ENCODE measurements around the gene ZNF471.

ZNF471 gene

DNA sequence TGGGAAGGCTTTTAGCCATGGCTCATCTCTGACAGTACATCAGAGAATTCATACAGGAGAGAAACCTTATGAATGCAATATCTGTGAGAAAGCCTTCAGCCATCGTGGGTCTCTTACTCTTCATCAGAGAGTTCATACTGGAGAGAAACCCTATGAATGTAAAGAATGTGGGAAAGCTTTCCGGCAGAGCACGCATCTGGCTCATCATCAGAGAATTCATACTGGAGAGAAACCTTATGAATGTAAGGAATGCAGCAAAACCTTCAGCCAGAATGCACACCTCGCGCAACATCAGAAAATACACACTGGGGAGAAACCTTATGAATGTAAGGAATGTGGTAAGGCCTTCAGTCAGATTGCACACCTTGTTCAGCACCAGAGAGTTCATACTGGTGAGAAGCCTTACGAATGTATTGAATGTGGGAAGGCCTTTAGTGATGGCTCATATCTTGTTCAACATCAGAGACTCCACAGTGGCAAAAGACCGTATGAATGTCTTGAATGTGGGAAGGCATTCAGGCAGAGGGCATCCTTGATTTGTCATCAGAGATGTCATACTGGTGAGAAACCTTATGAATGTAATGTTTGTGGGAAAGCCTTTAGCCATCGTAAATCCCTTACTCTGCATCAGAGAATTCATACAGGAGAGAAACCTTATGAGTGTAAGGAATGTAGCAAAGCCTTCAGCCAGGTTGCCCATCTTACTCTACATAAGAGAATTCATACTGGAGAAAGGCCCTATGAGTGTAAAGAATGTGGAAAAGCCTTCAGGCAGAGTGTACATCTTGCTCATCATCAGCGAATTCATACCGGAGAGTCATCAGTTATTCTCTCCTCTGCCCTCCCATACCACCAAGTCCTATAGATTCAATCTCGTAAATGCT, 70.3 kb downstream of the ZNF471 start:
- DNase-seq = no peak

Measured in stimulated activated naive CD4-positive, alpha-beta T cell (primary cell).